H1 (cell line): ENCODE data around the gene CDT1. TPM values are rescaled to one million over a fixed set of nuclear protein-coding genes. Genes with fewer than 3 reads are reported as not detected.
A peak's percentile ranks its signal among the peaks of the same experiment; 100 is the strongest.

Source experiments
- CTCF ChIA-PET: fragments of 300-600 bp; sonication (Branson Sonifier 250); formaldehyde crosslinking; loops from one replicate; lab custom pipeline; 2021; ENCODE audit not compliant: partially characterized antibody; lab: Charles Lee
- POLR2A ChIA-PET: fragments of 300-600 bp; sonication (Branson Sonifier 250); formaldehyde crosslinking; loops from one replicate; lab custom pipeline; 2021; ENCODE audit warnings: inconsistent platforms; ENCODE audit not compliant: partially characterized antibody; lab: Charles Lee
- DNase-seq, 2 experiments: peaks; one replicate each; pipeline versions ENCODE4 v3.0.0 to v3.0.0-alpha.2; 2010 to 2022; ENCODE audit warnings: low spot score in 2 of 2, low read depth in 1 of 2, mixed read lengths in 1 of 2
- FAIRE-seq: peaks from 2 replicates; lab custom pipeline; 2011; peaks lifted over from hg19 to GRCh38; lab: Jason Lieb, UNC
- H2AFZ ChIP-seq: 2 replicates; pipeline ENCODE4 v1.8.1; 2012; ENCODE audit warnings: low read length, inconsistent platforms
- H2AK5ac ChIP-seq: 2 replicates; pipeline ENCODE4 v1.6.1; 2013; ENCODE audit warnings: low read depth, low read length
- H2BK120ac ChIP-seq: replicated peaks from 2 replicates; pipeline ENCODE3; 2013; ENCODE audit warnings: low read depth, low read length, inconsistent platforms
- H2BK12ac ChIP-seq: 2 replicates; pipeline ENCODE4 v1.6.1; 2013; ENCODE audit warnings: low read depth, low read length
- H2BK15ac ChIP-seq: 2 replicates; pipeline ENCODE4 v1.6.1; 2013; ENCODE audit warnings: low read length
- H2BK20ac ChIP-seq: 2 replicates; pipeline ENCODE4 v1.6.1; 2013; ENCODE audit warnings: low read length
- H2BK5ac ChIP-seq: 2 replicates; pipeline ENCODE4 v1.6.1; 2013; ENCODE audit warnings: low read depth, low read length
- H3K14ac ChIP-seq: 2 replicates; pipeline ENCODE4 v1.6.1; 2013; ENCODE audit warnings: inconsistent platforms; ENCODE audit not compliant: insufficient read length
- H3K18ac ChIP-seq: 2 replicates; pipeline ENCODE4 v1.6.1; 2013; ENCODE audit warnings: low read length; ENCODE audit errors: extremely low read depth
- H3K23ac ChIP-seq: 2 replicates; pipeline ENCODE4 v1.6.1; 2013; ENCODE audit warnings: inconsistent platforms; ENCODE audit not compliant: insufficient read length
- H3K23me2 ChIP-seq: 2 replicates; pipeline ENCODE4 v1.6.1; 2013; ENCODE audit warnings: low read depth, low read length
- H3K27ac ChIP-seq: 2 replicates; pipeline ENCODE4 v1.6.1; 2011; ENCODE audit warnings: low read depth, low read length, inconsistent platforms
- H3K27me3 ChIP-seq, 4 experiments: replicated peaks in 1 of 4; 1 replicate in 1 of 4; 2 replicates in 3 of 4; pipeline versions ENCODE4 v1.6.1 to v1.8.1; 2011 to 2013; ENCODE audit warnings: low read length in 3 of 4, mild to moderate bottlenecking in 3 of 4, inconsistent platforms in 2 of 4, mixed read lengths in 2 of 4, moderate library complexity in 1 of 4; ENCODE audit not compliant: control insufficient read depth in 3 of 4, insufficient read depth in 3 of 4; ENCODE audit errors: extremely low read depth in 1 of 4
- H3K36me3 ChIP-seq, 4 experiments: 2 replicates each; pipeline versions ENCODE4 v1.6.1 to v1.8.1; 2011 to 2013; ENCODE audit warnings: mild to moderate bottlenecking in 4 of 4, low read length in 3 of 4, moderate library complexity in 2 of 4, control low read depth in 1 of 4, inconsistent platforms in 1 of 4; ENCODE audit not compliant: insufficient read depth in 4 of 4, control insufficient read depth in 2 of 4
- H3K4ac ChIP-seq: replicated peaks from 2 replicates; pipeline ENCODE3; 2013; ENCODE audit warnings: low read length, low read depth, mixed read lengths, inconsistent platforms; ENCODE audit not compliant: insufficient read length
- H3K4me1 ChIP-seq, 4 experiments: replicated peaks in 1 of 4; 1 replicate in 1 of 4; 2 replicates in 3 of 4; pipeline versions ENCODE4 v1.6.1 to v1.8.1; 2011 to 2013; ENCODE audit warnings: low read length in 3 of 4, inconsistent platforms in 2 of 4, mixed read lengths in 1 of 4; ENCODE audit not compliant: insufficient read depth in 4 of 4, control insufficient read depth in 3 of 4
- H3K4me2 ChIP-seq, 2 experiments: 2 replicates each; pipeline versions ENCODE4 v1.6.1 to v1.8.1; 2011 to 2013; ENCODE audit warnings: low read depth in 2 of 2, low read length in 2 of 2, control low read depth in 1 of 2, inconsistent platforms in 1 of 2, mild to moderate bottlenecking in 1 of 2; ENCODE audit not compliant: insufficient read depth in 1 of 2
- H3K4me3 ChIP-seq, 4 experiments: fragments of 200-600, 300-600 bp in 1 of 4; sonication (generic), shearing (Covaris generic), sonication (Bioruptor Twin) in 1 of 4; 2 replicates each; pipeline versions ENCODE4 v1.5.1 to v1.8.1; 2011 to 2016; ENCODE audit warnings: low read length in 4 of 4, low read depth in 3 of 4, control low read depth in 2 of 4, inconsistent platforms in 2 of 4, mild to moderate bottlenecking in 2 of 4, mixed read lengths in 1 of 4, moderate library complexity in 1 of 4; ENCODE audit not compliant: insufficient read depth in 2 of 4; ENCODE audit errors: extremely low read depth in 1 of 4
- H3K56ac ChIP-seq: replicated peaks from 2 replicates; pipeline ENCODE3; 2013; ENCODE audit warnings: low read depth, mild to moderate bottlenecking, mixed read lengths, low read length, inconsistent platforms; ENCODE audit not compliant: insufficient read length
- H3K79me1 ChIP-seq: 2 replicates; pipeline ENCODE4 v1.6.1; 2013; ENCODE audit warnings: low read depth, low read length, control low read depth
- H3K79me2 ChIP-seq, 2 experiments: 2 replicates each; pipeline versions ENCODE4 v1.6.1 to v1.8.1; 2012 to 2013; ENCODE audit warnings: low read length in 2 of 2, mild to moderate bottlenecking in 2 of 2, inconsistent platforms in 1 of 2; ENCODE audit not compliant: insufficient read depth in 2 of 2, control insufficient read depth in 1 of 2
- H3K9ac ChIP-seq, 4 experiments: replicated peaks in 1 of 4; 1 replicate in 1 of 4; 2 replicates in 3 of 4; pipeline versions ENCODE4 v1.6.1 to v1.8.1; 2011 to 2013; ENCODE audit warnings: low read depth in 3 of 4, low read length in 3 of 4, control low read depth in 2 of 4, mild to moderate bottlenecking in 2 of 4, moderate library complexity in 2 of 4, inconsistent platforms in 1 of 4; ENCODE audit errors: extremely low read depth in 1 of 4
- H3K9me3 ChIP-seq, 2 experiments: 2 replicates each; pipeline versions ENCODE4 v1.6.1 to v1.8.1; 2012 to 2013; ENCODE audit warnings: mild to moderate bottlenecking in 2 of 2, moderate library complexity in 2 of 2, control low read depth in 1 of 2, inconsistent platforms in 1 of 2, low read depth in 1 of 2, low read length in 1 of 2, mixed read lengths in 1 of 2; ENCODE audit not compliant: insufficient read depth in 2 of 2
- H4K20me1 ChIP-seq, 2 experiments: replicated peaks in 1 of 2; 2 replicates each; pipeline versions ENCODE3 to v1.8.1; 2011 to 2013; ENCODE audit warnings: inconsistent platforms in 2 of 2, low read length in 2 of 2, mild to moderate bottlenecking in 1 of 2; ENCODE audit not compliant: insufficient read depth in 2 of 2, control insufficient read depth in 1 of 2
- H4K5ac ChIP-seq: 2 replicates; pipeline ENCODE4 v1.6.1; 2013; ENCODE audit warnings: low read length, low read depth, mixed read lengths, inconsistent platforms; ENCODE audit not compliant: insufficient read length
- H4K8ac ChIP-seq: 2 replicates; pipeline ENCODE4 v1.8.0; 2013; ENCODE audit warnings: mild to moderate bottlenecking, moderate library complexity, low read length, inconsistent platforms; ENCODE audit not compliant: insufficient read depth; ENCODE audit errors: extremely low read depth
- H4K91ac ChIP-seq: replicated peaks from 2 replicates; pipeline ENCODE3; 2013; ENCODE audit warnings: low read length, mixed read lengths, inconsistent platforms; ENCODE audit not compliant: insufficient read length
- ATF2 ChIP-seq: IDR thresholded peaks from 2 replicates; pipeline ENCODE4 v1.6.1; 2012; ENCODE audit warnings: low read length, inconsistent platforms
- BCL11A ChIP-seq, 2 experiments: IDR thresholded peaks; one replicate each; pipeline ENCODE4 v1.6.1; 2011; ENCODE audit warnings: low read depth in 2 of 2, low read length in 2 of 2, mild to moderate bottlenecking in 2 of 2
- E2F6 ChIP-seq: IDR thresholded peaks from 2 replicates; pipeline ENCODE4 v1.6.1; 2012; ENCODE audit warnings: inconsistent platforms
- GABPA ChIP-seq: IDR thresholded peaks from 2 replicates; pipeline ENCODE4 v1.6.1; 2011; ENCODE audit warnings: mild to moderate bottlenecking, low read length, moderate library complexity, borderline replicate concordance; ENCODE audit not compliant: insufficient read depth
- KDM1A ChIP-seq: fragments of 200-600, 300-600 bp; sonication (generic); IDR thresholded peaks from 2 replicates; pipeline ENCODE4 v1.7.1; 2016; ENCODE audit warnings: mild to moderate bottlenecking, low read length, borderline replicate concordance
- PHF8 ChIP-seq: fragments of 200-600 bp; sonication (generic); conservative IDR thresholded peaks from 2 replicates; pipeline ENCODE4 v1.7.1; 2012; ENCODE audit warnings: low read depth, mild to moderate bottlenecking, inconsistent platforms, low read length, moderate library complexity
- SIX5 ChIP-seq: IDR thresholded peaks from 2 replicates; pipeline ENCODE4 v1.6.1; 2011; ENCODE audit warnings: mild to moderate bottlenecking, low read depth, low read length
- SUZ12 ChIP-seq: fragments of 200-600 bp; sonication (generic); IDR thresholded peaks from 2 replicates; pipeline ENCODE4 v1.6.1; 2012; ENCODE audit warnings: mild to moderate bottlenecking, inconsistent platforms, low read length, moderate library complexity, mixed read lengths
- WGBS, 2 experiments: shearing (Covaris generic) in 1 of 2; methylation state at CpG; one replicate each; pipeline versions ENCODE4 v1.1.6 to v1.1.7; 2013 to 2015; ENCODE audit warnings: low lambda C conversion rate in 2 of 2, mixed read lengths in 2 of 2, inconsistent platforms in 1 of 2, low coverage in 1 of 2, missing lambda C conversion rate in 1 of 2; ENCODE audit not compliant: insufficient replicate concordance in 2 of 2, insufficient coverage in 1 of 2, insufficient read length in 1 of 2; ENCODE audit errors: extremely low coverage in 1 of 2, missing lambda C conversion rate in 1 of 2; 5-methylcytosine and 5-hydroxymethylcytosine counted together
- polyA plus RNA-seq, 7 experiments: library from polyadenylated mRNA; depleted of rRNA in 3 of 7; stranded (reverse) in 5 of 7; unstranded in 2 of 7; fragments of >200 nt in 5 of 7; fragments of 200-250 nt in 2 of 7; gene quantifications; 1 replicate in 5 of 7; 2 replicates in 1 of 7; 4 replicates in 1 of 7; pipeline versions ENCODE4 v1.2.1 to v1.2.3, GENCODE V29; 2011 to 2013; ENCODE audit warnings: missing spikeins in 2 of 7, mixed read lengths in 2 of 7
- total RNA-seq: library from RNA; stranded (reverse); fragmentation: NEBNext Ultra II Directional; extraction: Animal tissue kit (Norgen Biotek cat#: 25700); gene quantifications from 2 replicates; pipeline ENCODE4 v1.2.1, GENCODE V29; 2021

The CDT1 gene
- total and polyA plus RNA-seq, 2 of the 8 experiments (the other 6 are each of a cell fraction or from before 2014, with no cell fraction given): 76.7 to 95.4 TPM

- DNase-seq (no peak), FAIRE-seq (no peak)
- Histone ChIP-seq H3K14ac (no peak overlapping the region), H2AK5ac (0 out of 2 replicates have a peak overlapping the region, but pooled peaks have one; percentile 53), H3K4me1 (peaks cover 2 to 23% (median 12%) of the 10 kb centered on the region in 4 experiments), H4K91ac (peak overlapping the region; percentile 85), H2BK5ac (peak overlapping the region; percentile 24; the same call in 1 of the 2 replicates), H2BK12ac (no peak overlapping the region), H4K5ac (no peak overlapping the region), H3K4me2 (no peak overlapping the region), H3K36me3 (no peaks in the 10 kb centered on the region), H3K79me1 (peaks cover 4% of the 10 kb centered on the region; the same call in 1 of the 2 replicates), H3K9ac (no peak overlapping the region; a peak in 1 of 7 replicates), H4K20me1 (peaks cover 3 to 9% of the 10 kb centered on the region in 2 experiments), H2BK20ac (no peak overlapping the region), H3K27ac (no peak overlapping the region), H4K8ac (peak overlapping the region; percentile 3; the same call in 1 of the 2 replicates), H3K23ac (no peak overlapping the region), H3K79me2 (peaks cover 0 to 22% of the 10 kb centered on the region in 2 experiments; a peak in 1 of 4 replicates), H3K56ac (no peak overlapping the region), H3K18ac (peak overlapping the region; percentile 60; the same call in 1 of the 2 replicates), H2BK15ac (no peak overlapping the region), H3K4me3 (no peak overlapping the region), H2AFZ (no peak overlapping the region), H3K27me3 (no peaks in the 10 kb centered on the region), H3K4ac (peak overlapping the region; percentile 84), H3K9me3 (no peaks in the 10 kb centered on the region), H2BK120ac (no peak overlapping the region), H3K23me2 (no peaks in the 10 kb centered on the region; the same call in 1 of the 2 replicates)
- 81% methylated on average over 34 of the region's 34 CpGs; no CpG with 5 or more reads in 1 of the 2 experiments for WGBS, 2 experiments
- POLR2A ChIA-PET: interaction anchor here (1.7 to 4.7 kb wide), 3 partner anchors 9 to 15 kb away, joined by 6 to 16 read pairs (median 10); no protein-coding TSS in a partner anchor
- CTCF ChIA-PET: interaction anchor here (0.7 to 7.4 kb wide), 8 partner anchors 10 to 105 kb away, joined by 3 to 94 read pairs (median 5); no protein-coding TSS in a partner anchor
- TF ChIP-seq SIX5 (no peak), KDM1A (no peak), E2F6 (peak; percentile 60), PHF8 (no peak), ATF2 (no peak), BCL11A (IDR thresholded peaks at IDR 0.05; ENCODE audit: low read depth in 2 of 2, low read length in 2 of 2) (no peak), GABPA (peak; percentile 66; the same call in 1 of the 2 replicates), SUZ12 (no peak)
These were observed 25.9 kb upstream of the CDT1 start for GRCh38 chr16:88777471-88778270.
